Activated naive CD8-positive, alpha-beta T cell (primary cell): ENCODE measurements around the gene PDGFC.
"Not testable (repeated sequence)": the region's sequence is repeated elsewhere in the genome, so short reads cannot be mapped to it uniquely, and the experiment has no call there.

ENCODE experiments used
- H3K27ac Mint-ChIP-seq: one replicate; pipeline ENCODE4 v1.8.0; 2021; ENCODE audit warnings: mixed read lengths
- H3K27me3 Mint-ChIP-seq: one replicate; pipeline ENCODE4 v1.8.0; 2021; ENCODE audit warnings: mixed read lengths
- H3K36me3 Mint-ChIP-seq: one replicate; pipeline ENCODE4 v1.8.0; 2021; ENCODE audit warnings: mixed read lengths
- H3K4me1 Mint-ChIP-seq: one replicate; pipeline ENCODE4 v1.8.0; 2021; ENCODE audit warnings: low read depth, mixed read lengths
- H3K4me3 Mint-ChIP-seq: one replicate; pipeline ENCODE4 v1.8.0; 2021; ENCODE audit warnings: mild to moderate bottlenecking, mixed read lengths
- H3K9me3 Mint-ChIP-seq: one replicate; pipeline ENCODE4 v1.8.0; 2021; ENCODE audit warnings: low read depth, mixed read lengths

The PDGFC gene

DNA sequence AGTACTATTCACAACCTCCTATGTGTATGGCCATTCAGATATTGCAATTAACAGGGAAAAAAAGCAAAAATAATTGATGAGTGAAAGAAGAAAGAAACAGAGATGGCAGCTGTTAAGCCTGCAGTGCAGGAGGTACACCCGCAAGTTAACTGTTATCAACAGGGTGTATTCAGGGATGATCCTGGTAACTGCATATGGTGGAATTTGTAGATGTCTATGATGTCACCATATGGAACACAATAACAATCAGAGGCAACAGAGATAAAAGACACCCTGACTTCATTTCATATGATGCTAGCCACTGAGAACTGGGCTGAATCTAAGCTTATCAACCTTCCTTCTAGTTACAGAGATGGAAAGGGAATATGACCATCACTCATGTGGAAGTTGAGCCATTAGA, 96.5 kb downstream of the PDGFC start:
- no peak overlapping the region for H3K27ac Mint-ChIP-seq
- no peak overlapping the region for H3K4me3 Mint-ChIP-seq
- no peaks in the 10 kb centered on the region for H3K27me3 Mint-ChIP-seq
- no peaks in the 10 kb centered on the region for H3K36me3 Mint-ChIP-seq
- H3K9me3 Mint-ChIP-seq = peaks cover 5% of the 10 kb centered on the region
- H3K4me1 Mint-ChIP-seq = no peaks in the 10 kb centered on the region

DNA sequence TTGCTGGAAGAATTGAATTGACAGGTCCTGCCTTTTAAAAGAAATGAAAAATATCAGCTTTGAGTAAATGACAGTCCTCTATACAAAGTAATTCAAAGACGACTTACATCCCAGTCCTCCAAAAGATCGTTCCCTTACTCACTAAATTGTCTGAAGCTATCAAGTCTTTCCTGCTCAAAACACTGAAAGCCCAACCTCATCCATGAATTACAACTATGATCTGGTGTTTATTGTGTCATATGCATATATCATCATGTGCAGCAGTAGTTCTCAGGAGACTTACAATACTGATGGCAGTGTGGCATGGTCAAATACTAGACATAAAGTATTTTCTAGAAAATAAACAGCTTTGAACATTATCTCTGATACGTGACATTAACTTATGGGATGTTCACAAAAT, 97.8 kb downstream of the PDGFC start:
- Mint-ChIP-seq H3K9me3 (peaks cover 5% of the 10 kb centered on the region), H3K4me3 (no peak overlapping the region), H3K36me3 (no peaks in the 10 kb centered on the region), H3K4me1 (no peaks in the 10 kb centered on the region), H3K27ac (no peak overlapping the region), H3K27me3 (no peaks in the 10 kb centered on the region)

DNA sequence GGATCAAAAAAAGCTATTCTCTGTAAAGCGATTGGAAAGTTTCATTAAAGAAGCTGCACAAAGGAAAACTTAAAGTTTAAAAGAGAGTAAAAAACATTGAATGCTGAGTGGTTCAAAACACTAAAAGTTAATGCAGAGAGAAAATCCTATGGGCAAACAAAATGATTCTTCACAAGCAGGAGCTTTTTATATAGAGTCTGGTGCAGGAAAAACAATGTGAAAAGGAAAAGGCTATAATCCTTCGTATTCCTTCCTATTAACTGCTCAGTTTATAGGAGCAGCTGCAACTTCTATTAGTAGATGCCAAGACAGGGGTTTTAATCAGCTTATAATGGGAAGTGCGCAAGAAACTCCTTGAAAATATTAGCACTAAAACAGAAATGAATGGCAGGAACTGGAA, 100.7 kb downstream of the PDGFC start:
- Mint-ChIP-seq H3K4me3 (no peak overlapping the region), H3K36me3 (no peaks in the 10 kb centered on the region), H3K27me3 (no peaks in the 10 kb centered on the region), H3K9me3 (peaks cover 5% of the 10 kb centered on the region), H3K27ac (no peak overlapping the region), H3K4me1 (no peaks in the 10 kb centered on the region)

DNA sequence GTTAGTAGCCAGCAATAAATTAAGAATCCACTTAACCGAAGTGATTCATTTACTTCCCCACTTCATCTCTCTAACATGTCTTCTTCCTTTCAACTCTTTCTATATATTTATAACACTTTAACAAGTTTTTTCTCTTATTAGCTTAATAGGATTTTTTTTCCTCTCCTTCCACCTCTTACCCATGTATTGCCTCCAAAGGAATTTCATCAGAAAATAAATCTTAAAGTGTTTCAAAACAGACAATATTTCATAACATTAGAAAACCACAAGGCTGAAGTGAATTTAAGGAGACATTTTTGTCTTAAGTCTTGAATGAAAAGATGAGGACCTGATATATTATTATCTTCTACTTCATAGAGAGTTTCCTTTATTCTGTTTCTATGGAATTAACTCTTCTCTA, 101.5 kb downstream of the PDGFC start:
- no peak overlapping the region for H3K27ac Mint-ChIP-seq
- H3K27me3 Mint-ChIP-seq = no peaks in the 10 kb centered on the region
- no peaks in the 10 kb centered on the region for H3K4me1 Mint-ChIP-seq
- H3K9me3 Mint-ChIP-seq = peaks cover 5% of the 10 kb centered on the region
- no peak overlapping the region for H3K4me3 Mint-ChIP-seq
- H3K36me3 Mint-ChIP-seq = no peaks in the 10 kb centered on the region

DNA sequence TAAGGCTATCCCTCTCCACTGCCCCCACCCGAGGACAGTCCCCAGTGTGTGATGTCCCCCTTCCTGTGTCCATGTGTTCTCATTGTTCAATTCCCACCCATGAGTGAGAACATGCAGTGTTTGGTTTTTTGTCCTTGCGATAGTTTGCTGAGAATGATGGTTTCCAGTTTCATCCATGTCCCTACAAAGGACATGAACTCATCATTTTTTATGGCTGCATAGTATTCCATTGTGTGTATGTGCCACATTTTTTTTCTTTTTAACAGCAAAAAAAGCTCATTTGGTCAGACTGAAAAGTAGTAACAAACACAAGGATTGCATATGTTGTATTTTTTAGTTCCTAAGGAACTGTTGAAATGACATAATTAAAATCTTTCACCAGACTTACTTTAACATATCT, 105.5 kb downstream of the PDGFC start:
- not testable (repeated sequence) for H3K36me3 Mint-ChIP-seq, H3K4me1 Mint-ChIP-seq, H3K27ac Mint-ChIP-seq, H3K4me3 Mint-ChIP-seq, H3K27me3 Mint-ChIP-seq, H3K9me3 Mint-ChIP-seq

DNA sequence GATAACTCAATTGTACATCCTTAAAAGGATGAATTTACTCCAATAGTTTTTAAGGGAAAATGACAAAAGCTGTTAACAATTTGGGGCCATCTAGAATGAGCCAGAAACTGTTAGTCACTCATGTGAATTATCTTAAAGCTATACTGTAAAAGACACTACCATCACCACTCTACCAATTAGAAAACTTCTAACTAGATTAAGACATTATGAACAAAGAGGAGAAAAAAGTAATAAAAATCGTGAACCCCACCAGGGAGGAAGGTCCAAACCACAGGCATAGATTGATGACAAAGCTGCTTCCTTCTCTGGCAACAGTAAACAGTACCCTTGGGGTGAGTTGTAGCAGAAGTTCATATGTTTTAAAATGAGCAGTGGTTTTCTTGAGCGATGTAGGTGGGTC, 106.1 kb downstream of the PDGFC start:
- Mint-ChIP-seq H3K36me3 (no peaks in the 10 kb centered on the region), H3K4me3 (no peak overlapping the region), H3K9me3 (no peaks in the 10 kb centered on the region), H3K4me1 (no peaks in the 10 kb centered on the region), H3K27me3 (no peaks in the 10 kb centered on the region), H3K27ac (no peak overlapping the region)

DNA sequence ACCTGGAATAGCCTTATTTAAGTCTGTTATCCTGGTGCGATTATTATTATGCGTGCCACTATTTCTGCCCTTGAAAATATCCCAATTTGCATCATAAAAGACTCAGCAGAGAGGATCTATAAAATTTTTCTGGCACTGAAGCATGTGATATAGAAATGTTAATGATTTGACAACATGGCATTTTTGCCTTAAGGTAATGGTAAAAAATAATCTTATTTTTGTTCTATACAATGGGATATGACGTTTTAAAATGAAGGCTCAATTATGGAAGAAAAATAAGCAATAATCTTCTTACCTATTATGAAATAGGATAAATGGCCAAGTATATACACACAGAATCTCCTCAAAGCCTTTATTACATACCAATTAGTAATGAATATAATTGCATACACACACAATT, 113.5 kb downstream of the PDGFC start:
- Mint-ChIP-seq H3K4me1 (no peaks in the 10 kb centered on the region), H3K9me3 (no peaks in the 10 kb centered on the region), H3K27ac (no peak overlapping the region), H3K4me3 (no peak overlapping the region), H3K36me3 (no peaks in the 10 kb centered on the region), H3K27me3 (no peaks in the 10 kb centered on the region)

DNA sequence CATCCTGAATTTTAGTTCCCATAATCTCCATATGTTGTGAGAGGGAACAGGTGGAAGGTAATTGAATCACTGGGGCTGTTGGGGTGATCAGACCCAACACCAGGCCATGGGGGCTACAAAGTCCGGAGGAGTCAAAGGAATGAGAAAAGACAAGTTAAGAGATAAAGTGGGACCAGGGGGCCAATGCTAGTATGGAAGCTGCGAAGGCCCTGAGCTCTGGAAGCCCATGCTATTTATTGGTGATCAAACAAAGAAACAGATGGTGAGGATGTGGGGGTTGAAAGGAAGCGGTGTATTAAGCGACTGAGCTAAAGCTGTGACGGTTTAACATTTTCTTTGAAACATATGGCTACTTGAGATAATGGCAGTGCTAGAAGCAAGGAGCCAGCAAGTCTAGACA, 132.8 kb downstream of the PDGFC start:
- Mint-ChIP-seq H3K27me3 (no peaks in the 10 kb centered on the region), H3K4me3 (no peak overlapping the region), H3K27ac (no peak overlapping the region), H3K9me3 (peaks cover 11% of the 10 kb centered on the region), H3K36me3 (no peaks in the 10 kb centered on the region), H3K4me1 (no peaks in the 10 kb centered on the region)

DNA sequence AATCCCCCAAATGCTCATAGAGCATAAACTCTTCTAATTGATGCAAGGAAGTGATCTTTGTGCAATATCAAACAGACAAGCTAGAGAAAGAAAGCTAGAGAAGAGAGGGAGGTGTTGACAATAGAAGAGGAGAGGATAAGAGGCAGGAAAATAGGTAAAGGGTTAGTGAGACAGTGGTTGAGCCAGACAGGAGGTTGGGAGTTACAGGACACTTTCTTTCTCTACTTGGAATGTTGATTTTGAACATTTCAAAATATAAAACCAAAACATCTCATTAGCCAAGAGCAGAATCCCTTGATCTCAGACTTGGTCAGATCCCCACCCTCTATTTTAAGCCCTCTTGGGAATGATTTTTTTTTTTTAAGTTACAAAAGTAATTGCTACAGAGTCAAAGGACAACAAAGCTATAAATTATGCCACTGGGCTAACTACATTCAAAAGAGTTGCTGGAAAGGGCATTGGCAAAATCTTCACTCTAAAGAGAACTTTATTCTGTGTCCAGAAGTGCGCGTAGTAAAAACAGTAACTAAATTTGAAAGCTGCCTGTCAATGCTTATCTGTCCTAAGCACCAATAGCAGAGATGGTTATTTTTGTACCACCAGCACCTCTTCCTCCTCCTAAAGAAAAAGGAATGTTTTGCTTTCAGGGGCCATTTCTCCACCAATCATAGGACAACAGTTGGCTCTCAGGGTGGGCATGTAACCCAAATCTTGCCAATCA, 133.8 kb downstream of the PDGFC start:
- H3K36me3 Mint-ChIP-seq = no peaks in the 10 kb centered on the region
- H3K4me3 Mint-ChIP-seq = no peak overlapping the region
- no peaks in the 10 kb centered on the region for H3K27me3 Mint-ChIP-seq
- peaks cover 11% of the 10 kb centered on the region for H3K9me3 Mint-ChIP-seq
- H3K27ac Mint-ChIP-seq = no peak overlapping the region
- H3K4me1 Mint-ChIP-seq = no peaks in the 10 kb centered on the region

DNA sequence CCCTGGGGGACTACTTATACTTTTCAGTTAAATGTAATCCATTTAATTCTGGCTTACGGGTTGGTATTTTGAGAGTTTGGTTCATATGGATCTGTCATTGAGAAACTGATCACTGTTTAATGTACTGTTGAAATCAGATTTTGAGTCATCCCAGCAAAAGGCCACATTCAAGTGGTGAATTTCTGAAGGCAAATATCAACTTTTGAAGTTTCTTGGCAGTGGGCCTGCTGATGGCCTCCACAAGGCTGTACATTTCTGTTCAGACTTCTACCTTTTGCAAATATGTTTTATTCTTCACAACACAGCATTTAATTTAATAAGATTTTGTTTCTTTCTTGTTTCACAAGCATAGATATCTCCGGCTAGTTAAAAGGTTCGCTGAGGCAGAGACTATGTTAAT, 138.7 kb downstream of the PDGFC start:
- H3K27me3 Mint-ChIP-seq = no peaks in the 10 kb centered on the region
- no peak overlapping the region for H3K27ac Mint-ChIP-seq
- H3K36me3 Mint-ChIP-seq = no peaks in the 10 kb centered on the region
- H3K9me3 Mint-ChIP-seq = peaks cover 9% of the 10 kb centered on the region
- H3K4me3 Mint-ChIP-seq = no peak overlapping the region
- no peaks in the 10 kb centered on the region for H3K4me1 Mint-ChIP-seq

DNA sequence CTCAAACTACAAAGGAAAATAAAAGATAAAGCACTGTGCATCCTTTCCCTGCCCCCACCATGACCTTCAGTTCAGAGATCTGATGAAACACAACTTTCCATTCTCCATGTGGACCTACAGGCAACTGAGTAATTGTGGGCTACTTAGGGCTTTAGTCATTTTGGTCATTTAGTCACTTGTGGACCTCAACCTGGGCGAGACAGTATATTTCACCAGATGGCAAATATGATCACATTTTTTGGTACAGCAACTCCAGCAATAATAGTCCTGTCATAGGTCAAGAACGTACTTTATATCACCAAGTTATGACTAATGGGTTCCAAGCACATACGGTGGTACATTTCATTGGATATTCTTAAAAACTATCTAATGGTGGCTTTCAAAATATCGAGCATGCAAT, 141.2 kb downstream of the PDGFC start:
- no peak overlapping the region for H3K4me3 Mint-ChIP-seq
- no peak overlapping the region for H3K27ac Mint-ChIP-seq
- H3K27me3 Mint-ChIP-seq = no peaks in the 10 kb centered on the region
- no peaks in the 10 kb centered on the region for H3K4me1 Mint-ChIP-seq
- peaks cover 3% of the 10 kb centered on the region for H3K9me3 Mint-ChIP-seq
- no peaks in the 10 kb centered on the region for H3K36me3 Mint-ChIP-seq

DNA sequence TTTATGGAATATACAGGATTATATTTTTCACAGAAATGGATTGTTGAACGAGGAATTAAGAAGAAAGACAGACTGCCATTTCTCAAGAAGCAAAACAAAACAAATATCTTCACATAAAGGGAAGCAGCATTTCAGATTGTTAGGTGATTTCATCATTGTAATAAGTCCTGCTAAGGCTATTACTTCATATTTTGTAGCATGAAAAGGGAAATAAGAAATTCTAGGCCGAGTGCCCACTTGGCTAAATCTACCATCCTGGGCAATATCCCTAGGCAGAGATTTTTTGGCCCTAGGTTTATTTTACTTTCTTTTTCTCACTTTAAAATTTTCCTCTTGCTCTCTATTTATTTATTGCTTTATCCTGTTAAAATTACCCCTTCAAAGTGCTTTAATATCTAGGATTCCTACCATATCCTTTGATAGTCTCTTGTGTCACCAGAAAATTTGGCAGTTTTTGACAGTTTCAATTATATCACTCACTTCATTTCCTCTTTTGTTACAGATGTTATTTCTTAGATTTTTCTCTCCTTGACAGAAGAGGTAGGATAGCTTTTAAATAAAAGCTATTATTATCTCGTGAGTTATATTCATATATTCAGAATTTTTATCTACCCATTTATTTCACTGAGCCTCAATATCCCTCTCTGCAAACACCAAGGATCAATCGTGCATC, 142.3 kb downstream of the PDGFC start:
- no peaks in the 10 kb centered on the region for H3K4me1 Mint-ChIP-seq
- H3K9me3 Mint-ChIP-seq = peaks cover 3% of the 10 kb centered on the region
- H3K36me3 Mint-ChIP-seq = no peaks in the 10 kb centered on the region
- no peak overlapping the region for H3K27ac Mint-ChIP-seq
- H3K27me3 Mint-ChIP-seq = no peaks in the 10 kb centered on the region
- no peak overlapping the region for H3K4me3 Mint-ChIP-seq

DNA sequence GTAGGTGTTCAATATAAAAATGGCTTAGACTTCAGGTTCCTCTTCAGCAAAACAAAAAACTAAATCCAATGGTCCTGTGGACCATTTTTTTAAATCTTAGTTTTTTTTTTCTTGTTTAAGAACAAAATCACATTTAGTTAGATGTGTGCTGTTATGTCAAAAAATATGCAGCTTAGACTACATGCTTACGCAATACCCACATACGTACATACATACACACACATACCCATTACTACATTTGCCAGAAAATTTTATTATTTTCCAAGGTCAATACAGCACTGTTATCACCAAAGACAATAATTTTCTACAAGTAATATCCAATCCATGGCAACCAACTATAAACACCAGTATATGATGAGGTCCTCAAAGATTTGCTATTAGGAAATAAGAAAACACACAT, 144.1 kb downstream of the PDGFC start:
- no peak overlapping the region for H3K27ac Mint-ChIP-seq
- no peaks in the 10 kb centered on the region for H3K36me3 Mint-ChIP-seq
- H3K4me3 Mint-ChIP-seq = no peak overlapping the region
- H3K9me3 Mint-ChIP-seq = peaks cover 3% of the 10 kb centered on the region
- no peaks in the 10 kb centered on the region for H3K4me1 Mint-ChIP-seq
- no peaks in the 10 kb centered on the region for H3K27me3 Mint-ChIP-seq

DNA sequence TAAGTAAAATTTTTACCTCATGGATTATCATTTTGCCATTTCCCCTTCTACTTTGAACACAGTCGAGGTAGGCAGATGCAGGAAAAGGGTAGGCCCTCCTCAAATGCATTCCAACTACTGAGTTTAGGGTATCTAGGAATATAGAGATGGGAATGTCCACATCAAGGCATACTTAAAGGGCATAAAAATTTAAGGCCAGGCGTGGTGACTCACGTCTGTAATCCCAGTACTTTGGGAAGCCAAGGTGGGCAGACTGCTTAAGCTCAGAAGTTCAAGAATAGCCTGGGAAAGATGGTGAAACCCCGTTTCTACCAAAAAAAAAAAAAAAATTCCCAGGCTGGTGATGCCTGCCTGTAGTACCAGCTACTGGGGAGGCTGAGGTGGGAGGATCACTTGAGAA, 146.5 kb downstream of the PDGFC start:
- H3K9me3 Mint-ChIP-seq = peaks cover 4% of the 10 kb centered on the region
- no peak overlapping the region for H3K4me3 Mint-ChIP-seq
- no peaks in the 10 kb centered on the region for H3K27me3 Mint-ChIP-seq
- H3K4me1 Mint-ChIP-seq = no peaks in the 10 kb centered on the region
- no peak overlapping the region for H3K27ac Mint-ChIP-seq
- H3K36me3 Mint-ChIP-seq = no peaks in the 10 kb centered on the region

DNA sequence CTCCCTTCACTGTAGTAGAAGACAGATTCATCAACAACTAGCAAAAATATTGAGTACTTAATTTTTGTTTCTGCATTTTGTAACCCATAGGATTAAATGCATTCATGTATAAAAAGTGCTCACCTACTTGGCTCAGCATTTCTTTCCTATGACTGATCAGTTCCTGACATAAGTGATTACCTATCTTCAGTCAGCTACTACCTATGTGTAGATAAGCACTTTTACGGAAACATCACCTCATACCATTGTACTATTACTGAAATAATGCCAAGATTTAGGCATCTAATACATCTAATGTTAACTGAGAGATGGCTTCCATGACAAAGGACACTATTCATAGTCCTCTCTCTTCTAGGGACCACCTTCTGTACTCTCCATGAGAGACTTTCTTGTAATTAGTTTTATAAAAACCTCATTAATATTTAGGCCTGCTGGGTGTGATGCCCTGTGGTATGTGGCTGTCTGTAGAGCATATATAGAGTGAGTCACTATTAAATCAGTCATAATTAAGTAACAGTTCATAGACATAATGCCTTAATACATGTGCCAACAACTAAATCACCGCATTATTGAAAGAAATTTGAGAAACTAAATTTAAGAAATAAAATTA, 147.0 kb downstream of the PDGFC start:
- no peaks in the 10 kb centered on the region for H3K27me3 Mint-ChIP-seq
- no peaks in the 10 kb centered on the region for H3K4me1 Mint-ChIP-seq
- H3K9me3 Mint-ChIP-seq = peaks cover 8% of the 10 kb centered on the region

DNA sequence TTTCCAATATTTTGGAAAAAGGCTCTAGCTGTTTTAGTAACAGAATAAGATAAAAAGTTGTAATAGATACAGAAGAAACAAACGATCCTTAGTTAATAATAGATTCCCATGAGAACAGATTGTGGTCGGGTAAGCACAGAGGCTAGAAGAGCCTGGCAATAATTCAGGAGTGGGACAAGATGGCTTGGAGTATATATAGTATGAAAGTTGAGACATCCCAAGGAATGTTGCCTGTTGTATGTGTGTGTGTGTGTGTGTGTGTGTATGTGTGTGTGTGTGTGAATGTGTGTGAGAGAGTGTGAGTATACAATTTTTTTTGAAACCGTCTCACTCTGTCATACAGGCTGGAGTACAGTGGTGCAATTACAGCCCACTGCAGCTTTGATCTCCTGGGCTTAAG, 150.7 kb downstream of the PDGFC start:
- H3K36me3 Mint-ChIP-seq = no peaks in the 10 kb centered on the region
- H3K27ac Mint-ChIP-seq = no peak overlapping the region
- no peaks in the 10 kb centered on the region for H3K27me3 Mint-ChIP-seq
- no peak overlapping the region for H3K4me3 Mint-ChIP-seq
- no peaks in the 10 kb centered on the region for H3K4me1 Mint-ChIP-seq
- H3K9me3 Mint-ChIP-seq = peaks cover 9% of the 10 kb centered on the region

More for the DNA sequence above, 147.0 kb downstream of the PDGFC start:
- Mint-ChIP-seq H3K27ac (no peak overlapping the region), H3K36me3 (no peaks in the 10 kb centered on the region), H3K4me3 (no peak overlapping the region)
